Peyer's patch (tissue), 4 donors: ENCODE measurements around the gene RBBP8NL.

Experiments
- CTCF ChIP-seq, 6 experiments: fragments of 450-650 bp in 4 of 6; fragments of 200-600 bp in 2 of 6; sonication (generic) in 1 of 6; IDR thresholded peaks; one replicate each; pipeline ENCODE4 v1.5.1; 2017 to 2019; ENCODE audit warnings: antibody characterized with exemption in 6 of 6, mild to moderate bottlenecking in 3 of 6, moderate library complexity in 1 of 6
- POLR2A ChIP-seq, 2 donors: fragments of 450-650 bp; IDR thresholded peaks; one replicate each; pipeline ENCODE4 v1.5.1; 2017; ENCODE audit warnings: antibody characterized with exemption in 2 of 2, mild to moderate bottlenecking in 2 of 2, moderate library complexity in 2 of 2

DNA sequence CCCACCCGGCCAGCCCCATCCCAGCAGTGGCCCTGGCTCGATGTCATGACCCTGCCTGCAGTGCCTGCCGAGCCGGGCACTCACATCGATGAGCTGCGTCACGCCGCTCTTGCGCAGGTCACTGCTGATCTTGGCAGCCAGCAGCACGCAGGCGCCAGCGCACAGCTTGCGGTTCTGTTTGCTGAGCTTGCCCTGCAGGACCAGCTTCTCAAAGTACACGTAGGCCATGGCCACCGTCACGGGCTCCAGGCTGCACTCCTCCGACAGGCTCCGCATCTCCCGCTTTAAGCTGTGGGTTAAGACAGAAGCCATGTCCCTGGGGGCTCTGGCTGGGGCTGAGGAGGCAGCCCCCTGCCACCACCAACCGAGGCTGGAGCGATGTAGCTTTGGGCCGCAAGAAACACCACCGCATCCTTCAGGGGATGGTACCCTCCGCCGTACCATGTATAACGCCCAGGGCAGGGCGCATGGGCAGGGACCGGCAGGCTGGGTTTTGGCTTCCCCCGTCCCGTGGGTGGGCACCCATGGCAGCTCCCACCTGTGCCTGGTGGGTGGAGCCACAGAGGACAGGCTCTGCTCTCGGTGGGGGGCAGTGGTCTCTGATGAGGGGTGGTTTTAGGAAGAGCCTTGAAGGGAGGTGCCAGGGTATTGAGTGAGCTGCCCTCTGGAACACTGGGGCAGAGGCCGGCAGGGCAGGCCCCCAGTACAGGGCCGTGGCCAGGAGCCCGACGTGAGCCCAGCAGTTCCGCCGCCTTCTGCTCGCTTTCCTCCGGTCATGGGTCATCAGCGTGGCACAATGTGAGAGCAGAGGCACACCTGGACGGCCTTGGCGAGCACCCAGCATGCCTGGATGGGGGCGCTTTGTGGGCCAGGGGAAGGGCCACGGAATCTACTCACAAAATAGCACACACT lies 35.9 kb downstream of the RBBP8NL start:
- TF ChIP-seq POLR2A (IDR thresholded peaks at IDR 0.05) (no peak), CTCF (IDR thresholded peaks at IDR 0.05) (no peak)
